B cell (primary cell): ENCODE measurements around the gene SMARCD1. TPM values are rescaled to one million over a fixed set of nuclear protein-coding genes. Genes with fewer than 3 reads are reported as not detected.

Experiments
- ATAC-seq: fragments of 200-7000 bp; cut with Tn5 transposase; one replicate; pipeline ENCODE4 v1.10.0; 2021; ENCODE audit warnings: low read depth, mild to moderate bottlenecking, moderate number of reproducible peaks, moderate library complexity
- CTCF ChIA-PET: fragments of 350-600 bp; sonication (Branson Sonifier 250); formaldehyde crosslinking; loops from one replicate; lab custom pipeline; 2021; ENCODE audit warnings: antibody characterized with exemption, inconsistent platforms; lab: Charles Lee
- POLR2A ChIA-PET: fragments of 350-600 bp; sonication (Branson Sonifier 250); formaldehyde crosslinking; loops from one replicate; lab custom pipeline; 2021; ENCODE audit warnings: antibody characterized with exemption; lab: Charles Lee
- DNase-seq: peaks from one replicate; pipeline ENCODE4 v3.0.0; 2013
- H2AFZ ChIP-seq: 2 replicates; pipeline ENCODE4 v1.6.1; 2012; ENCODE audit warnings: mild to moderate bottlenecking, low read depth, low read length; ENCODE audit not compliant: insufficient read depth, poor library complexity, severe bottlenecking
- H3K27ac ChIP-seq, 2 donors: 1 replicate in 1 of 2; 2 replicates in 1 of 2; pipeline ENCODE4 v1.5.1; 2012 to 2013; ENCODE audit warnings: low read length in 2 of 2, mild to moderate bottlenecking in 2 of 2, moderate library complexity in 1 of 2
- H3K27me3 ChIP-seq, 4 experiments: fragments of 200-600 bp in 1 of 4; sonication (generic) in 1 of 4; replicated peaks in 1 of 4; 1 replicate in 2 of 4; 2 replicates in 2 of 4; pipeline versions ENCODE4 v1.6.1 to v1.7.0; 2013 to 2016; ENCODE audit warnings: low read length in 3 of 4, mild to moderate bottlenecking in 2 of 4, mixed read lengths in 1 of 4, moderate library complexity in 1 of 4; ENCODE audit not compliant: insufficient read depth in 4 of 4, control insufficient read depth in 3 of 4; ENCODE audit errors: control extremely low read depth in 1 of 4
- H3K36me3 ChIP-seq, 2 experiments: replicated peaks in 1 of 2; 1 replicate in 1 of 2; 2 replicates in 1 of 2; pipeline versions ENCODE4 v1.6.1 to v1.7.1; 2013; ENCODE audit warnings: low read length in 1 of 2; ENCODE audit not compliant: insufficient read depth in 2 of 2, control insufficient read depth in 1 of 2; ENCODE audit errors: control extremely low read depth in 1 of 2, extremely low read depth in 1 of 2
- H3K4me1 ChIP-seq, 2 donors: fragments of 200-600 bp in 1 of 2; sonication (generic) in 1 of 2; 1 replicate in 1 of 2; 2 replicates in 1 of 2; pipeline versions ENCODE4 v1.5.1 to v1.6.1; 2013 to 2017; ENCODE audit warnings: low read length in 2 of 2; ENCODE audit not compliant: control insufficient read depth in 2 of 2, insufficient read depth in 2 of 2
- H3K4me2 ChIP-seq: replicated peaks from 2 replicates; pipeline ENCODE3; 2012; ENCODE audit warnings: mild to moderate bottlenecking, low read depth, low read length; ENCODE audit not compliant: poor library complexity, severe bottlenecking
- H3K4me3 ChIP-seq, 5 experiments: fragments of 200-600 bp in 1 of 5; sonication (generic) in 1 of 5; 1 replicate in 3 of 5; 2 replicates in 2 of 5; pipeline versions ENCODE4 v1.5.1 to v1.7.0; 2011 to 2016; ENCODE audit warnings: low read length in 4 of 5, mild to moderate bottlenecking in 4 of 5, low read depth in 2 of 5, control low read depth in 1 of 5, moderate library complexity in 1 of 5; ENCODE audit not compliant: insufficient read depth in 1 of 5; ENCODE audit errors: control extremely low read depth in 1 of 5, extremely low read depth in 1 of 5
- H3K79me2 ChIP-seq: fragments of 200-600 bp; sonication (generic); one replicate; pipeline ENCODE4 v1.6.0; 2016; ENCODE audit warnings: low read length; ENCODE audit not compliant: control insufficient read depth, insufficient read depth
- H3K9ac ChIP-seq: fragments of 200-600 bp; sonication (generic); 2 replicates; pipeline ENCODE4 v1.6.1; 2017; ENCODE audit warnings: mild to moderate bottlenecking, low read length, moderate library complexity
- H3K9me3 ChIP-seq, 3 donors: one replicate each; pipeline versions ENCODE4 v1.6.1 to v1.7.1; 2013; ENCODE audit warnings: low read length in 2 of 3; ENCODE audit not compliant: control insufficient read depth in 2 of 3, insufficient read depth in 1 of 3; ENCODE audit errors: control extremely low read depth in 1 of 3
- H4K20me1 ChIP-seq: 2 replicates; pipeline ENCODE4 v1.6.0; 2012; ENCODE audit warnings: mild to moderate bottlenecking, low read length; ENCODE audit not compliant: insufficient read depth, control insufficient read depth, poor library complexity, severe bottlenecking
- H3K27ac Mint-ChIP-seq: one replicate; pipeline ENCODE4 v1.8.0; 2021; ENCODE audit warnings: mixed read lengths
- H3K27me3 Mint-ChIP-seq: one replicate; pipeline ENCODE4 v1.8.0; 2021; ENCODE audit warnings: mixed read lengths
- H3K4me1 Mint-ChIP-seq: one replicate; pipeline ENCODE4 v1.8.0; 2021; ENCODE audit warnings: mixed read lengths
- H3K4me3 Mint-ChIP-seq: one replicate; pipeline ENCODE4 v1.8.0; 2021; ENCODE audit warnings: mixed read lengths
- H3K9me3 Mint-ChIP-seq: one replicate; pipeline ENCODE4 v1.8.0; 2022; ENCODE audit warnings: mixed read lengths; ENCODE audit not compliant: insufficient read depth
- CTCF ChIP-seq: fragments of 200-600 bp; IDR thresholded peaks from one replicate; pipeline ENCODE4 v1.8.0; 2022; ENCODE audit warnings: antibody characterized with exemption, mild to moderate bottlenecking
- WGBS: methylation state at CpG from one replicate; pipeline ENCODE4 v1.1.5; 2013; ENCODE audit warnings: missing lambda C conversion rate; ENCODE audit not compliant: insufficient coverage; 5-methylcytosine and 5-hydroxymethylcytosine counted together
- intact Hi-C: fragments of 100-400 bp; cut with micrococcal nuclease; formaldehyde crosslinking; loops from one replicate; pipeline ENCODE4 v1.10.0; 2022
- polyA plus RNA-seq: library from polyadenylated mRNA; depleted of rRNA; stranded (reverse); fragments of >200 nt; gene quantifications from 2 replicates; pipeline ENCODE4 v1.2.3, GENCODE V29; 2012
- total RNA-seq, 2 donors: library from RNA; stranded (reverse); fragments of 120-200 nt in 1 of 2; gene quantifications; 1 replicate in 1 of 2; 2 replicates in 1 of 2; pipeline versions ENCODE4 v1.2.3 to v1.2.4, GENCODE V29; 2013 to 2022

Gene SMARCD1
- total and polyA plus RNA-seq, 2 donors (not counting 1 experiment from before 2014, with no cell fraction given) = 67.8 to 101 TPM

- CTCF ChIA-PET = interaction anchor here (1.0 to 4.2 kb wide), 6 partner anchors 11 to 93 kb away, joined by 3 to 23 read pairs (median 8); partner anchors contain the start of gene SMARCD1
- H3K4me2 ChIP-seq = no peak overlapping the region
Observed at GRCh38 chr12:50059440-50060119, 25.6 kb upstream of the SMARCD1 start.

More at GRCh38 chr12:50059440-50060119, 25.6 kb upstream of the SMARCD1 start:
- Histone ChIP-seq H3K36me3 (no peaks in the 10 kb centered on the region), H3K9ac (no peak overlapping the region), H3K9me3 (peaks cover 0 to 4% (median 0%) of the 10 kb centered on the region in 3 donors), H4K20me1 (no peaks in the 10 kb centered on the region), H3K27me3 (peaks cover 0 to 52% (median 16%) of the 10 kb centered on the region in 4 experiments), H2AFZ (peak overlapping the region; percentile 4), H3K79me2 (no peaks in the 10 kb centered on the region), H3K27ac (no peak overlapping the region), H3K4me3 (no peak overlapping the region), H3K4me1 (peaks cover 22 to 23% of the 10 kb centered on the region in 2 donors)
- Mint-ChIP-seq H3K4me3 (no peak overlapping the region), H3K27me3 (peaks cover 59% of the 10 kb centered on the region), H3K4me1 (peaks cover 19% of the 10 kb centered on the region), H3K9me3 (no peaks in the 10 kb centered on the region), H3K27ac (no peak overlapping the region)
- DNase-seq (no peak), ATAC-seq (no peak)
- WGBS = 38% methylated on average over 11 of the region's 12 CpGs
- POLR2A ChIA-PET = no interaction called here
- intact Hi-C loops = loop anchor here (5.0 kb wide), 1 partner anchor 192 kb away; no protein-coding TSS in a partner anchor
- no peak for TF ChIP-seq CTCF
